Activated T-helper 1 cell treated with Interleukin-2 at 50 U/mL for 16 hours (primary cell): ENCODE data around the gene KIF26A.

Source experiments
- DNase-seq: peaks from one replicate; pipeline ENCODE4 v3.0.0-alpha.2; 2020; ENCODE audit warnings: low read depth

KIF26A gene

DNA sequence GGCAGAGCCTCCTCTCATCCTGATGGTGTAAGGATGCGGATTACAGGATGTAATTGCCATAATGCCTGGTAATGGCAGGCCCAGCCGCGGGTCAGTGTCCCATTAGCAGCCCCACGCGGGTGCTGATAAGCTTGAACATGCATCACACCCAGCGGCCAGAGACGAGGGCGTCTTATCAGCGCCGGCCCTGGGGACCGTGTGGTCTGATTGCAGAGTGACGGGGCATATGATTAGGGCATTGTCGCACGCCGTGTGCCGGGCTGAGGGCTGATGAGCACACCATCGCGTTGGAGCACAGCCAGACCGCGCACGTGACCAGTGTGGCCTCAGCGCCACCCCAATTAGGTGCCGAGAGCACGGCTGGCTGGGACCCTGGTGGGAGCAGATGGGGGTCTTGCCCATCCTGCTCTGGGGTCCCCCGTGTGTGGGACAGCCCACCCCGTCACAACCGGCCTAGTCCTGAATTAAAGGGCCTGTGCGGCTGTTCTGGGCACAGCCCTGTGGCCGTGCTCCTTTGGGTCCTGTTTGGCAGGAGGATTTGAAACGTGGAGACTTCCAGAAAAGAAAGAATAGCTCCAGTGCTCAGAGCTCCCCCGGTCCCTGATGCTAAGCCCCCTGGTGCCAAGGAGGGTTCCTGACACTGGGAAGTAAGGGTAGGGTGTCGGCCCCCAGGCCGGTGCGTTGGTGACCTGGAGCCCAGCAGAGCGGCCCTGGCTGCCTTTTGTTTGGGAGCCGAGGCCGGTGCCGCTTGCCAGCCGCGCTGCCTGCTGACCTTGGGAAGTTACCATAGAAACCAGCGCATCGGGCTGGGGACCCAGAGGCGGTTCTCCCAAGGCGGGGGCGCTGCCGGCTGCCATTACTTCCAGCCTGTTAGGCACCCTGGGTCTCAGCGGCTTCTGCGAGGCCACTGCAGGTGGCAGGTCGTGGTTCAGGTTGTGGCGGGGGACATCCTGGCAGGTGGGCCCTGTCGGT, 20.7 kb downstream of the KIF26A start:
- DNase-seq = no peak

GRCh38 chr14:104159990-104160389, 21.6 kb downstream of the KIF26A start:
- DNase-seq = no peak

DNA sequence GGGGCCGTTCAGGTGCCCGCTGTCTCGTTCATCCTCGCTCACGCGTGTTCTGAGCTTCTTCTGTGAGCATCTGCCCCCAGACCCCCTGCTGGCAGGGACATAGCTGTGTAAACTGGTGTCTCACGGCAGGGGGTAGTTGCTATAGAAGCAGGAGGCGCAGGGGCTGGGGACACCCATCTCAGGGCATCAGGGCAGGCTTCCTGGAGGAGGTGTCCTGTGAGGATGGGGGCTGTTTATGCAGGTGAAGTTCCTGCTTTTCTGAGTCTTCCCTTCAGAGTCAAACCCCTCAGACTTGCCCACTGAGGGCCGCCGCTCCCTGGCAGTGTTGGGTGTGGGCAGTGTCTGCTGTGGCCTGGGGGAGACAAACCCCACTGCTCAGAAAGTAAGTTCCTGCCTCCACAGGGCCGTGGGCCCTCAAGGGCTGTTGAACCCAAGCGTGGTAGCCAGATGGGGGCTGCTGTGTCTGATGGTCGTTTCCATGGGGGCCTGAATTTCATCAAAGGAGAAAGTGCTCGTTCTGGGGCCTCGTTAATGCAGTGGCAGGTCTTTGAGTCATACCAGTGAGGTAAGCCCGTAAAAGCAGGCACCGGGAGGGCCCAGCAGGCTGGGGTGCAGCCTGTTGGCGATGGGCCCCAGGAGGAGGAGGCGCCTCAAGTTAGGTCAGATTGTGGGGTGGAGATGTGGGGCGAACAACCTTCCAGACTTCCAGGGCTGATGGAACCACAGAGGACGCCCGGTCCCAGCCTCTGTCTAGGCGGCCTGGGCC, 23.4 kb downstream of the KIF26A start:
- no peak for DNase-seq

DNA sequence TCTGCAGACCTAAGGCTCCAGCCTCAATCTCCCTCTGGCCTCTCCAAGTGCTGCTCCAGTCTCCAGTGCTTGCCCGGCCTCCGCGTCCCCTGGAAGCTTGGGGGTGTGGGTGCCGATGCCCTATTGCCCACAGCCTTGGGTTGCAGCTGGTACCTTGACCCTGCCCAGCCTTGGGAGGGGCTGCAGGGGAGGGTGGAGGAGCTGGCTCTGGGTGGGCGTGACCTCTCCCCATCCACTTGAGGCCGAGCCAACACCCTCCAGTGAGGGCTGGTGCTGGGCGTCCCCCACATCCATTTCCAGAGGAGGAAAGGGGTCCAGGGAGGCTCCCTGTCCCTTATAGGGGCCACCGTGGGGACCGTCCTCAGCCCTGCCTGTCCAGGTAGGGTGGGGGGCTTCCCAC, 24.1 kb downstream of the KIF26A start:
- no peak for DNase-seq

DNA sequence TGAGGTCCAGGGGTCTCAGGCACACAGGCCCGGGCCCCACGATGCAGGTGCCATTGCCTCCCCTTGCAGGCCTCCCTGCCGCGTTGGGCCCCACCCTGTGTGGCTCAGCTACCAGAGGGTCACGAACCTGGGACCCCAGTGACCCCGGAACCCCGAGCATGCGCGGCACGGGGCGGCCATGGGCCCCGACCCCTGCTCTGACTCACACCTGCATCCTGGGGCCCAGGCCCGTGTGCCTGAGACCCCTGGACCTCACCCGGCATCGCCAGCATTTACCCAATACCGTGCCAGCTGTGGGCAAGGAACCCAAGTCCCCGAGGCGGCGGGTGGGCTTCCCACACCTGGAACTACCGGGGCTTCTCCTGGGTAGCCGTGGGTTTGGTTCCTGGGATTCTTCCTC, 25.2 kb downstream of the KIF26A start:
- no peak for DNase-seq

DNA sequence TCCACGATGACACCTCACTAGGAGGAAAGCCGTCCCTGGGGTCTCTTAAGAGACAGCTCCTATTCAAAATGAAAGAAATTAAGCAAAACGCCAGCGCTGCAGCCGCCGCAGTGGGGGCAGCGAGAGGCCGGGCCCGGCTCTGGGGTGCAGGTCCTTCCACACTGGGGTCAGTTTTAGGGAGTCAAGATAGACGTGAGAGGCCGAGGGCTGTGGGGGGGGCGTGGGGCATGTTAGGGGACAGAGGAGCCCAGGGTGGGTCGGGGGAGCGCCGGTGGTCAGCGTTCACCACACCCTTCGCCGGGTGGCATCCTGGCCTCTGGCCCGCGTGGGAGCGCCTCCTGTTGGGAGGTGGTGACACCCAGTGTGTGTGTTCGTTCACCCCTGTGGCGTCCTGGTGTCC, 25.7 kb downstream of the KIF26A start:
- no peak for DNase-seq

GRCh38 chr14:104164512-104164911, 26.1 kb downstream of the KIF26A start:
- DNase-seq = no peak

GRCh38 chr14:104166698-104167097, 28.3 kb downstream of the KIF26A start:
- DNase-seq = no peak

DNA sequence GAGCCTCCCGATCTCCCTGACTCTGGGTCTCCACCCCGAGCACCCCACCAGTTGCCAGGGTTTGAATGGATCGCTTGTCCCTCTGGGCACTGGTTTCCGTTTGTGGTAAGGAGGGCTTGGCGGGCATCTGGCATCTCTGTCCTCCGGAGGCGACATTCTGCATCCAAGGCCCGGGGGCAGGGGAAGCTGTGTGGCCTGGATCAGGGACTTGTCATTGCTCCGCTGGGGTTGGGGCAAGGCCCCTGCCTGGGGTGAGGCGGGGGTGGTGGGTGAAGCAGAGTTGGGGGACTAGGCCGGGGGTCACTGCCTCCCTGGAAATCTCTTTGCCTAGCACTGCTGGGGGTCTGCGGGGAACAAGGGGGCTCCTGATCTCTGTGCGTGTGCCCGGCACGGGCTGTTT, 30.2 kb downstream of the KIF26A start:
- no peak for DNase-seq

- no peak for DNase-seq
Measured at GRCh38 chr14:104169005-104169698, 30.8 kb downstream of the KIF26A start.

DNA sequence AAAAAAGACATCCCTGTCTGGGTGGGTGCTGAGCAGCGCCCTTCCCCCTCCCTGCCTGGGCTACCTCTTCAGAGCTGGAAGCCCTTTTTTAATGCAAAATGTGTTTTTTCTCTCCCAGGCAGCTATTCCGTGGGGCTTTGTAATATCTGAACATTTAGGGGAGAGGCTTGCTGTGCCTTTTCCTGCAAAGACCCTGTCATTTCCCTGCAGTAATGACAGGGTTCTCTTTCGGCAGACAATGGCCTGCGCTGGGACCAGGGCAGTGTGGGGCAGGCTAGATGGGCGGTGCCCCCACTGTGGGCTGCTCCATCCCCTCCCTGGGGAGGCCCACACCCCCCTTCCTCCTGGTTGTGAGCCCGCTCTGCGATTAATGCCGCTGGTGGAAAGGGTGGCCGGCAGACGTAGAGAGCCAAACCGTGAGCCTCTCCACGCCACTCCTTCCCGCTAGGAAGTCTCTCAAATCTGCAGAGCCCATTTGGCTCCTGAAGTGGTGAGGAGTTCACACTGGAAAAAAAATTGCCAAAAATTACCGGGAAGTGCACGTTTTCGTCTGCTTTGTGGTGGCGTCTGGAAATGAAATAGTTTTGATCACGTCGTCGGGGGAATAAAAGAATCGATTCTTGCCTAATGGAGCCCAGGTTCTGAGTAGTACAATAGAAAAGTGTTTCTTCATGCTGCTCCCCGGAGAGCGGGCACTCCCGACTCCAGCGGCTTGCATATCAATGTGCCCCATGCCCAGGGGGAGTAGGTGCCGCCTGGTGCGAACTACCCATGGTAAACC, 31.5 kb downstream of the KIF26A start:
- no peak for DNase-seq

DNA sequence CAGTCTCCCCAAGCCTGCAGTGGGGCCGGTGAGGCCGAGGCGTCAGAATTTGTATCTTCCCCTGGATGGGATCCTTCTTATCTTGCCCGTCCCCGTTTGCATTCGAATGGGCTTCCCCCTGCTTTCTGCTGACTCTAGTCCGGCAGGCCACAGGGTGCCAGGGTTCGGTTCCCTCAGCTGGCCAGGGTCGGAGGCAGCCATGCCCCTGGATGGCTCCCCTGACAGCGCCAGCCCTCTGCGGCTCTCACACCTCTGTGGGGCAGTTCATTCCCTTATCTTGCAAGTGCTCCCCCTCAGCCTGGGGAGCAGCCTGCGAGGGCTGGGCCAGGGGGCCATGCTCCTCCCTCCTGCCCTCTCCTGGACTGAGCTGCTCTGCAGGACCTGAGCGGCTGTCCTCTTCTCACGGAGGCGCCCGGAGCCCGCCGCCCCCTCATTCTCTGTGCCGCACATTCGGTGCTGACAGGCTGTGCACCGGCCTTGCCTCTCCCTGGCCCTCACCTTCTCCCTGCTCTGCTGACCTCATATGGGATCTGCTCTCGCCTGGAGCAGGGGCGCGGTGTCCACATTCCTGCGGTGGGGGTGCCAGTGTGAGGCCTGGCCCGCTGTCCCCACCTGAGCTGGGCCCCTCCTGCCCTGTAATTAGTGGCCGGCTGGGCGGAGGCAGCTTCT, 32.8 kb downstream of the KIF26A start:
- no peak for DNase-seq

DNA sequence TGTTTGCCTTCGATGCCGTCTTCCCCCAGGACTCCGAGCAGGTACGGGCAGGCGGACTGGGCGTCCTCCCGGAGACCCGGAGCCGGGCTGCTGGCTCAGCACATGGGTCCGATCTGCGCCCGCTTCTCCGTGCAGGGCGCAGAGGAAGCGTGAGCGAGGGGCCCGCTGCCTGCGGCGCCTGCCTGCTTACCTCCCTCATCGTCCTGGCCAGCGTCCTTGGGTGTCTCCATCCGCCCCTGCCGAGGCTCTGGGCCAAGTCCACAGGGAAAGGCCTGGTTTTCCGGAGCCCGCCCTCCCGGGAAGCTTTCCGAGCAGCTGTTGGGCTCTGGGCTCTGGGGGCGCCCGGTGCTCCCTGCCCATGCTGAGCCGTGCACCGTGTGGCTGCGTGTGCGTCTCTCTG, 33.5 kb downstream of the KIF26A start:
- no peak for DNase-seq

DNA sequence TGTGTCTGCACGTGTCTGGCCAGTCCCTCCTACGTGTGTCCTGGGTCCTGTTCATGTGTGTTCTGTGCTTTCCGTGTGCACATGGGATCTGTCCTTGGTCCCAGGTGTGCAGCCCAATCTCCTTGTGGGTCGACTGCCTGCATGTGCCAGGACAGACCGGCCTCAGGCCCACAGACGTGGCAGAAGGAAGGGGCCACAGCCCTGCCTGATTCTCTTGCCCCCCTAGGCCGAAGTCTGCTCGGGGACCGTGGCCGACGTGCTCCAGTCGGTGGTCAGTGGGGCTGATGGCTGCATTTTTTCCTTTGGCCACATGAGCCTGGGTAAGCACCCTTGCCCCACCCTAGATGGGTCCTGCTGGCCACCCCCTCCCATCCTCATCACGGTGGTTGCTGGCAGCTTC, 34.0 kb downstream of the KIF26A start:
- no peak for DNase-seq

GRCh38 chr14:104172880-104173279, 34.5 kb downstream of the KIF26A start:
- no peak for DNase-seq

GRCh38 chr14:104174051-104174450, 35.7 kb downstream of the KIF26A start:
- DNase-seq = no peak

DNA sequence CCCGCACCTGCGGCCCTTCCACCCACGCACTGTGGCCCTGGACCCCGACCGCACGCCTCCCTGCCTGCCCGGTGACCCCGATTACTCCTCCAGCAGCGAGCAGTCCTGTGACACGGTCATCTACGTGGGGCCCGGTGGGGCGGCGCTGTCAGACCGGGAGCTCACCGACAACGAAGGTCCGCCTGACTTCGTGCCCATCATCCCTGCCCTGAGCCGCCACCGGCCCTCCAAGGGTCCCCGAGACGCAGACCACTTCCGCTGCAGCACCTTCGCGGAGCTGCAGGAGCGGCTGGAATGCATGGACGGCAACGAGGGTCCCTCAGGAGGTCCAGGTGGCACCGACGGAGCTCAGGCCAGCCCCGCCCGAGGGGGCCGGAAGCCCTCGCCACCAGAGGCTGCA, 36.7 kb downstream of the KIF26A start:
- no peak for DNase-seq

GRCh38 chr14:104175811-104176210, 37.4 kb downstream of the KIF26A start:
- DNase-seq = no peak

- no peak for DNase-seq
Measured at GRCh38 chr14:104176611-104177010, 38.2 kb downstream of the KIF26A start.

GRCh38 chr14:104177411-104177810, 39.0 kb downstream of the KIF26A start:
- DNase-seq = no peak

- DNase-seq = no peak
Measured at GRCh38 chr14:104178279-104178678, 39.9 kb downstream of the KIF26A start.
